GM12865 (cell line): ENCODE results near the gene SIN3A.
A peak's percentile ranks its signal among the peaks of the same experiment; 100 is the strongest.

Experiments
- DNase-seq: peaks from one replicate; pipeline ENCODE4 v3.0.0; 2010; ENCODE audit warnings: low read depth
- H3K4me3 ChIP-seq: 2 replicates; pipeline ENCODE4 v1.5.1; 2011; ENCODE audit warnings: mild to moderate bottlenecking, low read depth, low read length, control low read depth
- TF ChIP-seq, protein P1 (sequence below): IDR thresholded peaks from 2 replicates; pipeline ENCODE4 v1.5.1; 2011; ENCODE audit warnings: low read length, control low read depth, low read depth, inconsistent platforms; ENCODE audit not compliant: insufficient read depth; ENCODE audit errors: missing control alignments

SIN3A gene

DNA sequence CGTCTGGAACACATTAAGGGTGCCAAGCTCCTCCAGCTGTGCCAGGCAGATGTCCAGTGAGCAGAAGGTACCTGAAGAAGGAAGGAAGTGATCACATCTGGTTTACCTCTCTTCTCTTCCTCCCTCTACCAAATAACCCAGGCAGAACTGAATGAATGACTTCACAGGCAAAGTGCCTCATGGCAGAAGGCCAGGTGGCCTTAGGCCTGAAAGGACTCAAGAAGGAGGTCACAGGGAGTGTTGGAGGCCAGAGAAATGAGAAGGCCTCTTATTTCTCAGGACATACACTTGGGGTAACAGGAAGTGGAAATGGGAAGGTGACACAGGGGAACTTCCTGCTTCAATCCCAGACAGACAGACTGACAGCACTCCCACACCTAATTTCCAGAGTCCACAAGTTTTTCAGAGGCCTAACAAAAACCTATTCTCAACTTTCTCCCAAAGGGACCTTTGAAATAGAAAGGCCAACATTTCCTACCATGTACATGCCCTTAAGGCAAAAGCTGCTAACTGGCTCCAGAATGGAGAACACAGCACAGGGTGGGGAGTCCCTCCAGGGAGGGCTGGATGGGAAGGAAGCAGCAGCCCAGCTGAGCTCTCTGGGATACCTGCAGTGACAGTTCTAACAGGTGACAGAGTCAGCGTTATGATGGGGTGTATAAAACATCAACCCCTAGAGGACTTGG, 17.6 kb upstream of the SIN3A start:
- DNase-seq, result no peak
- no peak overlapping the region for H3K4me3 ChIP-seq
- TF ChIP-seq, protein P1, sequence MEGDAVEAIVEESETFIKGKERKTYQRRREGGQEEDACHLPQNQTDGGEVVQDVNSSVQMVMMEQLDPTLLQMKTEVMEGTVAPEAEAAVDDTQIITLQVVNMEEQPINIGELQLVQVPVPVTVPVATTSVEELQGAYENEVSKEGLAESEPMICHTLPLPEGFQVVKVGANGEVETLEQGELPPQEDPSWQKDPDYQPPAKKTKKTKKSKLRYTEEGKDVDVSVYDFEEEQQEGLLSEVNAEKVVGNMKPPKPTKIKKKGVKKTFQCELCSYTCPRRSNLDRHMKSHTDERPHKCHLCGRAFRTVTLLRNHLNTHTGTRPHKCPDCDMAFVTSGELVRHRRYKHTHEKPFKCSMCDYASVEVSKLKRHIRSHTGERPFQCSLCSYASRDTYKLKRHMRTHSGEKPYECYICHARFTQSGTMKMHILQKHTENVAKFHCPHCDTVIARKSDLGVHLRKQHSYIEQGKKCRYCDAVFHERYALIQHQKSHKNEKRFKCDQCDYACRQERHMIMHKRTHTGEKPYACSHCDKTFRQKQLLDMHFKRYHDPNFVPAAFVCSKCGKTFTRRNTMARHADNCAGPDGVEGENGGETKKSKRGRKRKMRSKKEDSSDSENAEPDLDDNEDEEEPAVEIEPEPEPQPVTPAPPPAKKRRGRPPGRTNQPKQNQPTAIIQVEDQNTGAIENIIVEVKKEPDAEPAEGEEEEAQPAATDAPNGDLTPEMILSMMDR, result no peak

DNA sequence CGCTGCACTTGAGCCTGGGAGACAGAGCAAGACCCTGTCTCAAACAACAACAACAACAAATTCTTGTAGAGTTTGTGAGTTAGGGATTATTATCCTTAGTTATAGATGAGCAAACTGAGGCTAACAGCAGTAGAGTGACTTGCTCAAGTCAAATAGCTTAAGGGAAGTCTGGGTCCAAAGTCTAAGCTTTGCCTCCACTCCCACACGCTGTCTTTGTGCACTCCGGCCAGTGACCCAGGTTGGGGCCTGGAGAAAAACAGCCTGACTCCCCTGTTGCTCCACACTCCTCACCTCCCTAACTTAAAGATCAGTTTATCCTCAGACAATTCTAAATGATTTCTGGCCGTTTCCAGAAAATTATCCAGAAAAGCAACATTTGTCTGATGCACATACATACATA, 9.2 kb upstream of the SIN3A start:
- no peak overlapping the region for H3K4me3 ChIP-seq
- TF ChIP-seq, protein P1, result no peak
- DNase-seq, result no peak

DNA sequence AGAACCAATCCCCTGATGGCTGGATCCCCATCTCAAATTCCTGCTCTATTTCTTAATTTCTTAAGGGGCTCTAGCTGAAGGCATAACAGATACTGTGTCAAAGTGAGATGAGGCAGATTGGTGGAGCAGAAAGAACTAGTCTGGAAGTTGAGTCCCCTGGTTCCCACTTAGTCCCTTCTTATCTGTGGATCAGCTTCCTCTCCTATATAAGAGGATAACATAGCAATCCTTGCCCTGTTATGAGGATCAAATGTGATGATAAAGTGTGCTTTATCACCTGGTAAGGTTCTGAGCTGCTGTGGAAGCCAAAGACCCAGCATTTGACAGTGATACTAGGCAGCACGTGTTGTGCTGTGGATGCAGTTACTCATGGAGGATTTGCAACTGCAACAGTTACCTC, 8.1 kb upstream of the SIN3A start:
- TF ChIP-seq, protein P1, result no peak
- DNase-seq, result no peak
- no peak overlapping the region for H3K4me3 ChIP-seq

DNA sequence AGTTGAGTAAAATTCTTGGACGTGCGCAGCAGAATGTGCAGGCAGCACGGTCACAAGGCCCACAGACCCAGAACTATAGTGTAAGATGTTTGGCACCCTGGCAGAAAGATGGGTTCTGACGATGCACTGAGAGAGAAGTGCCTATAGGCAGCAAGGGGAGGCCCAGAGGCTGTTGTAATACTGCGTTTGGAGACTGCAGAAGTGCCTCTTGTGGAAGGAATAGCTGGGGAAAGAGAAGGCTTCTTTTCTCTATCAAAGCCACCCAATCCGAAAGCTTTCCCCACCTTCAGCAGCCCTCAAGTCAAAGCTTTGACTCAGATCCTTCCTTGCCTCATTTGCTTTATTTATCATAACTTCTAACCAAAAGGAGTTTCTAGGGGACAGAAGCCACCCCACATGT, 5.2 kb upstream of the SIN3A start:
- H3K4me3 ChIP-seq, result no peak overlapping the region
- TF ChIP-seq, protein P1, result no peak
- DNase-seq, result no peak

DNA sequence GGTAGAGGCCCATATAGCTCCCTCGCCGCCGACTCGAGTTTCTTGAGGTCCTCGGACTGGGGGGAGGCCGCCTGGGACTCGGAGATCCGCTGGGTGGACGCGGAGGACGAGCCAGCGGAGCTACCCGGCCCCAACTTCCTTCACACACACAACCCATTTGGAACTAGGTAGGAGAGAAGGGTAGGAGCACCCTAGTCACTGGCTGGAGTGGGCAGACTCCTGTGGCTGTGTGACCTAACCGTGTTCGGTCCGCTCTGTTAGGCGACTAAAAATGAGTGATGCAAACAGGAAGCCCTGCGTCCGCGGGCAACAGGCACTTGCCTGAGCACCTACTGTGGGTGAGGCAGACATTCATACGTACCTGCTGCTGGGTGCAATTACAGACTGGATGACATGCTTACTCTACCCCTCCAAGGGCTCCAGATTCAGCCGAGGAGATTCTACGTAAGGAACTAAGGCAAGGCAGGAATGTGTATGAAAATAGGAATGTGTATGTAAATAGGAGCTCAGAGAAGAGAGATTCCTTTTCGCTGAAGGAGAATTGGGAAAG, 4.6 kb upstream of the SIN3A start:
- H3K4me3 ChIP-seq, result peak overlapping the region; percentile 97
- DNase-seq, result peak; percentile 68
- TF ChIP-seq, protein P1, result no peak

DNA sequence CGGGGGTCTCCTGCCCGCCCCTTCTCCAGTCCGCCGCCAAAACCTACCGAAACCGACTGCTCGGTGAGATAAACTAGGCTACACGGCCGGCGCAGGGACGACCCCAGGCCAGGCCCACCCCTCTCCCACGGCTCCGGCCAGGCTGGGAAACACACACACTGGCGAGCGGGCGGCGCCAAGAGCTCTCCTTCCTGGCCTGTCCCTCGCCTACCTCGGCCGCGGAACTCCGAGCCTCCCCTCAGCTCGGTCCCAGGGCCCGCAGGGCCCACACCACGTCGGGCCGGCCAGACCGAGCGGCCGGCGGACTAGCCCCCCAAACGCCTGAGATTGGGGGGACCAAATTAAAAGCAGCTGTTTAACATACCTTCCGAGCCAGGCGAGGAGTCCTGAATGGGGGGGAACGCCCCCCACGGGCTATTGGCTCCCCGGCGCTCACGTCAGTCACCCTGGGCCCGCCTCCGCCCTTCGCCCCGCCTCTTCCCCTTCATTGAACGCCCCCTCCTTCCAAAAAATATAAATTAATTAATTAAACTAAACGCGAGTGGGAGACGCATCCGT, 4.0 kb upstream of the SIN3A start:
- H3K4me3 ChIP-seq, result peak overlapping the region; percentile 97
- TF ChIP-seq, protein P1, result no peak
- peak; percentile 84 for DNase-seq
